ENCODE measurements around the gene CDH15. TPM values are rescaled to one million over a fixed set of nuclear protein-coding genes. Genes with fewer than 3 reads are reported as not detected.

CDH15 gene
- total and polyA plus RNA-seq, 2 of the 13 experiments (the other 11 are each of a cell fraction or from before 2014, with no cell fraction given): 0.74 to 2.2 TPM

GRCh38 chr16:89156740-89157645, 14.6 kb upstream of the CDH15 start (continued):
- TF ChIP-seq SIX1 (CRISPR knock-in tag; IDR thresholded peaks at IDR 0.05; ENCODE audit: borderline replicate concordance) (no peak), ZC3H13 (CRISPR knock-in tag; IDR thresholded peaks at IDR 0.05) (0 out of 2 replicates have a peak, but pooled peaks have one; percentile 21), ZNF704 (CRISPR knock-in tag; IDR thresholded peaks at IDR 0.05; ENCODE audit: borderline replicate concordance) (no peak), ZNF678 (CRISPR knock-in tag; IDR thresholded peaks at IDR 0.05) (no peak), ZSCAN31 (CRISPR knock-in tag; IDR thresholded peaks at IDR 0.05; ENCODE audit: low read depth) (no peak), MTA1 (CRISPR knock-in tag; IDR thresholded peaks at IDR 0.05; ENCODE audit: borderline replicate concordance) (no peak; the same call in 1 of the 2 replicates), ZBTB21 (CRISPR knock-in tag; IDR thresholded peaks at IDR 0.05) (no peak), NFE2 (CRISPR knock-in tag; IDR thresholded peaks at IDR 0.05) (no peak), SMARCE1 (IDR thresholded peaks at IDR 0.05; ENCODE audit: borderline replicate concordance) (no peak), RAD51 (IDR thresholded peaks at IDR 0.05; ENCODE audit: borderline replicate concordance) (no peak), ZNF784 (CRISPR knock-in tag; IDR thresholded peaks at IDR 0.05; ENCODE audit: borderline replicate concordance) (no peak), ZNF646 (CRISPR knock-in tag; IDR thresholded peaks at IDR 0.05) (no peak), ZSCAN25 (CRISPR knock-in tag; IDR thresholded peaks at IDR 0.05) (no peak), BCLAF1 (IDR thresholded peaks at IDR 0.05) (no peak), HOXA3 (CRISPR knock-in tag; IDR thresholded peaks at IDR 0.05) (no peak), MAFK (conservative IDR thresholded peaks at IDR 0.05 in 1 of 2, IDR thresholded peaks at IDR 0.05 in 1 of 2; ENCODE audit: low read length in 2 of 2) (no peak), JUNB (CRISPR knock-in tag; IDR thresholded peaks at IDR 0.05; ENCODE audit: borderline replicate concordance) (no peak), RNF2 (conservative IDR thresholded peaks at IDR 0.05; ENCODE audit: low read depth) (no peak)
